ENCODE data around the gene PRDM1.

The PRDM1 gene

GRCh38 chr6:106085984-106086813, at the start of gene PRDM1:
PRDM1 (plus strand) TSS chr6:106086336; CDS start chr6:106086554, 218 bp downstream.
- peak; percentile 79 for DNase-seq

- DNase-seq = no peak
Measured at GRCh38 chr6:106037060-106037459, 49.1 kb upstream of the PRDM1 start.

- no peak for DNase-seq
Measured at GRCh38 chr6:106039897-106040592, 46.1 kb upstream of the PRDM1 start.

- DNase-seq = no peak
Measured at GRCh38 chr6:106044151-106044550, 42.0 kb upstream of the PRDM1 start.

GRCh38 chr6:106045077-106045476, 41.1 kb upstream of the PRDM1 start:
- no peak for DNase-seq

GRCh38 chr6:106046116-106046853, 39.9 kb upstream of the PRDM1 start:
- DNase-seq = no peak

GRCh38 chr6:106046854-106047200, 39.3 kb upstream of the PRDM1 start:
- no peak for DNase-seq

GRCh38 chr6:106048336-106048735, 37.8 kb upstream of the PRDM1 start:
- DNase-seq = no peak

- no peak for DNase-seq
Measured at GRCh38 chr6:106050538-106050937, 35.6 kb upstream of the PRDM1 start.

GRCh38 chr6:106051226-106051625, 34.9 kb upstream of the PRDM1 start:
- no peak for DNase-seq

GRCh38 chr6:106053484-106054205, 32.5 kb upstream of the PRDM1 start:
- no peak for DNase-seq

GRCh38 chr6:106055489-106055888, 30.6 kb upstream of the PRDM1 start:
- no peak for DNase-seq

GRCh38 chr6:106056060-106056745, 29.9 kb upstream of the PRDM1 start:
- DNase-seq = no peak

- DNase-seq = no peak
Measured at GRCh38 chr6:106056746-106057390, 29.3 kb upstream of the PRDM1 start.

- DNase-seq = no peak
Measured at GRCh38 chr6:106059331-106059730, 26.8 kb upstream of the PRDM1 start.

GRCh38 chr6:106060167-106060566, 26.0 kb upstream of the PRDM1 start:
- DNase-seq = no peak

GRCh38 chr6:106063448-106063850, 22.7 kb upstream of the PRDM1 start:
- no peak for DNase-seq

GRCh38 chr6:106064142-106064541, 22.0 kb upstream of the PRDM1 start:
- DNase-seq = no peak

- DNase-seq = no peak
Measured at GRCh38 chr6:106064756-106065155, 21.4 kb upstream of the PRDM1 start.

- no peak for DNase-seq
Measured at GRCh38 chr6:106066989-106067388, 19.1 kb upstream of the PRDM1 start.

- DNase-seq = no peak
Measured at GRCh38 chr6:106069478-106069877, 16.7 kb upstream of the PRDM1 start.

GRCh38 chr6:106070636-106071035, 15.5 kb upstream of the PRDM1 start:
- DNase-seq = no peak

All from stimulated activated naive CD4-positive, alpha-beta T cell treated with Interleukin-2 at 50 U/mL for 16 hours (primary cell).